Epithelial cell of proximal tubule (primary cell): ENCODE measurements around the gene GRID1. TPM values are rescaled to one million over a fixed set of nuclear protein-coding genes. Genes with fewer than 3 reads are reported as not detected.

ENCODE experiments used
- DNase-seq: peaks from one replicate; pipeline ENCODE4 v3.0.0-alpha.2; 2011; ENCODE audit warnings: low read depth
- H3K4me3 ChIP-seq: 2 replicates; pipeline ENCODE4 v1.5.1; 2011; ENCODE audit warnings: low read depth, mild to moderate bottlenecking, low read length
- total RNA-seq: library from RNA; depleted of rRNA; stranded (reverse); fragments of >200 nt; gene quantifications from 2 replicates; pipeline ENCODE4 v1.2.3, GENCODE V29; 2015
- TF ChIP-seq, protein P1 (sequence below): conservative IDR thresholded peaks from 2 replicates; pipeline ENCODE4 v1.5.1; 2012; ENCODE audit warnings: low read depth, mild to moderate bottlenecking, low read length

Gene GRID1
- total RNA-seq, 1 donor from 2014 or later = 0.52 TPM

- DNase-seq = no peak
- TF ChIP-seq, protein P1, sequence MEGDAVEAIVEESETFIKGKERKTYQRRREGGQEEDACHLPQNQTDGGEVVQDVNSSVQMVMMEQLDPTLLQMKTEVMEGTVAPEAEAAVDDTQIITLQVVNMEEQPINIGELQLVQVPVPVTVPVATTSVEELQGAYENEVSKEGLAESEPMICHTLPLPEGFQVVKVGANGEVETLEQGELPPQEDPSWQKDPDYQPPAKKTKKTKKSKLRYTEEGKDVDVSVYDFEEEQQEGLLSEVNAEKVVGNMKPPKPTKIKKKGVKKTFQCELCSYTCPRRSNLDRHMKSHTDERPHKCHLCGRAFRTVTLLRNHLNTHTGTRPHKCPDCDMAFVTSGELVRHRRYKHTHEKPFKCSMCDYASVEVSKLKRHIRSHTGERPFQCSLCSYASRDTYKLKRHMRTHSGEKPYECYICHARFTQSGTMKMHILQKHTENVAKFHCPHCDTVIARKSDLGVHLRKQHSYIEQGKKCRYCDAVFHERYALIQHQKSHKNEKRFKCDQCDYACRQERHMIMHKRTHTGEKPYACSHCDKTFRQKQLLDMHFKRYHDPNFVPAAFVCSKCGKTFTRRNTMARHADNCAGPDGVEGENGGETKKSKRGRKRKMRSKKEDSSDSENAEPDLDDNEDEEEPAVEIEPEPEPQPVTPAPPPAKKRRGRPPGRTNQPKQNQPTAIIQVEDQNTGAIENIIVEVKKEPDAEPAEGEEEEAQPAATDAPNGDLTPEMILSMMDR = no peak
- H3K4me3 ChIP-seq = no peak overlapping the region
Measured at GRCh38 chr10:86294346-86295265, 72.0 kb downstream of the GRID1 start.

DNA sequence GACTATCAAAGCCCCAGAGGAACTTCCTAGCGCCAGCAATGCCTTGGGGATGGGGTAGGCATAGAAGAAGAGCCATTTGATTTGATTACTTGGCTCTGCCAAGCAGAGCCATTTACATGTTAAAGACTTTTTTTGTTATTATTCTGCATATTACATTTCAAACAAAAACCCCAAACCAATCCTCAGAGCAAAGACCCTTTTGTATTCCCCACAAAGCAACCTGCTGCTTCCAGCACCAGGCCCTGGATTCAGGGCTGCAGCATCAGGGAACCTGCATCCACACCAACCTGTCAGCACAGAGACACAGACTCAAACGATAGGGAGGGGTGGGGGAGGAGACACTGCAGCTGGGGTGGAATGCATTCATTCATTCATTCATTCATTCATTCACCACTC, 73.2 kb downstream of the GRID1 start:
- TF ChIP-seq, protein P1 = no peak
- H3K4me3 ChIP-seq = no peak overlapping the region
- DNase-seq = no peak

- TF ChIP-seq, protein P1 = no peak
- no peak for DNase-seq
- H3K4me3 ChIP-seq = no peak overlapping the region
Measured at GRCh38 chr10:86292462-86293395, 73.9 kb downstream of the GRID1 start.

DNA sequence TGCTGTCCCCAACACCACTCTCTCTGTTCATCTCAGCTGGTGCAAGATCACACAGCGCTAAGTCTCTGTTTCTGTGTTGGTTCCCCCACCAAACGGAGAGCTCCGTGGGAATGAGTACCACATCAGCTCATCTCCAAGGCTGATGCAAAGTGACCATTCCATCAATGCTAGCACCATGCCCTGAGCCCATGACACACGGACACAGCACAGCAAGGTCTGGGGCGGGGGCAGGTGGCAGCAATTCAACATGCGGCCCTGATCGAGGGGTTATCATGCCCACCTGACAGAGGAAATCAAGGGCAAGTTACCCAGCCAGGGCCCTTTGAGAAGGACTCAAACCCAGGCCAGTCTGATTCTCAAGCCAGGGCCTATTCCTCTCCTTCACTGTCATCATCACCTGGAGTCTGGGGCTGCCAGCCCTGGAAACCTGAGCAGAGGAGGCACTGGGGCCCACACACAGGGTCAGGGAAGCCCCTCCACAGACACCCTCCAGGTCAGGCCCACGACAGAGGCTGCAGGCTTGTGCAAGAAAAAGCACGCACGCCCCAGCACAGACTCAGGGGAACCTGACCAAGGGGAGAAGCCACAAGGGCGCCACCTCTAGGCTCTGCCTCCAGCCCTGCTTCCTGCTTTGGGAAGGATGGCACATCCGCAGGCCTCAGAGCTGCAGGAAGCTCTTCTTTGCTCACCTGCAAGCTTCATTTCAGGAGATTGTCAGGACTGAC, 74.8 kb downstream of the GRID1 start:
- DNase-seq = no peak
- H3K4me3 ChIP-seq = no peak overlapping the region
- TF ChIP-seq, protein P1 = peak; percentile 4

GRCh38 chr10:86290933-86291615, 75.5 kb downstream of the GRID1 start:
- no peak for DNase-seq
- TF ChIP-seq, protein P1 = no peak
- H3K4me3 ChIP-seq = no peak overlapping the region

GRCh38 chr10:86289577-86289868, 77.1 kb downstream of the GRID1 start:
- DNase-seq = no peak
- TF ChIP-seq, protein P1 = no peak
- no peak overlapping the region for H3K4me3 ChIP-seq
